A673 (cell line): ENCODE results near the gene SLFN11. TPM values are rescaled to one million over a fixed set of nuclear protein-coding genes. Genes with fewer than 3 reads are reported as not detected.

Source experiments
- BruUV-seq: library from RNA; stranded (reverse); fragments of 400-500 nt; replicated peaks from 2 replicates; lab custom pipeline; 2021; lab: Mats Ljungman, UMichigan
- CTCF ChIA-PET: fragments of 300-600 bp; sonication (Branson Sonifier 250); formaldehyde crosslinking; loops from one replicate; lab custom pipeline; 2022; ENCODE audit warnings: antibody characterized with exemption; lab: Charles Lee
- POLR2A ChIA-PET: fragments of 300-600 bp; sonication (Branson Sonifier 250); formaldehyde crosslinking; loops from one replicate; lab custom pipeline; 2022; ENCODE audit warnings: antibody characterized with exemption; ENCODE audit not compliant: low non-redundant PET; lab: Charles Lee
- DNase-seq: peaks from one replicate; pipeline ENCODE4 v3.0.0-alpha.2; 2015; ENCODE audit warnings: low spot score
- H3K27ac ChIP-seq: fragments of 200-600 bp; sonication (generic); 2 replicates; pipeline ENCODE4 v1.5.1; 2016; ENCODE audit warnings: mixed run types, low read depth, mild to moderate bottlenecking, mixed read lengths, antibody characterized with exemption, low read length; ENCODE audit not compliant: poor library complexity, severe bottlenecking
- H3K27me3 ChIP-seq: fragments of 200-600 bp; sonication (generic); replicated peaks from 2 replicates; pipeline ENCODE4 v1.6.1; 2017; ENCODE audit warnings: mixed run types, low read depth, mild to moderate bottlenecking, mixed read lengths, antibody characterized with exemption, low read length; ENCODE audit not compliant: insufficient read depth, poor library complexity
- H3K36me3 ChIP-seq: fragments of 200-600 bp; sonication (generic); 2 replicates; pipeline ENCODE4 v1.6.1; 2016; ENCODE audit warnings: mixed run types, mild to moderate bottlenecking, mixed read lengths, antibody characterized with exemption, low read length; ENCODE audit not compliant: insufficient read depth, poor library complexity, severe bottlenecking
- H3K4me1 ChIP-seq: fragments of 200-600 bp; sonication (generic); 2 replicates; pipeline ENCODE4 v1.6.1; 2017; ENCODE audit warnings: mixed run types, mild to moderate bottlenecking, mixed read lengths, antibody characterized with exemption, low read length; ENCODE audit not compliant: insufficient read depth, poor library complexity, severe bottlenecking
- H3K4me3 ChIP-seq: fragments of 200-600 bp; sonication (generic); 2 replicates; pipeline ENCODE4 v1.5.1; 2016; ENCODE audit warnings: low read depth, mixed run types, mild to moderate bottlenecking, mixed read lengths, low read length; ENCODE audit not compliant: poor library complexity, severe bottlenecking
- H3K9me3 ChIP-seq: fragments of 200-600 bp; sonication (generic); 2 replicates; pipeline ENCODE4 v1.6.1; 2016; ENCODE audit warnings: mixed run types, low read depth, mild to moderate bottlenecking, mixed read lengths, antibody characterized with exemption, low read length; ENCODE audit not compliant: poor library complexity, severe bottlenecking
- CTCF ChIP-seq: fragments of 300-800, 200-600 bp; sonication (generic); conservative IDR thresholded peaks from 2 replicates; pipeline ENCODE4 v1.5.1; 2017; ENCODE audit warnings: low read depth, mild to moderate bottlenecking, antibody characterized with exemption, low read length, moderate library complexity, mixed read lengths
- EZH2 ChIP-seq: fragments of 200-600 bp; sonication (generic); IDR thresholded peaks from 2 replicates; pipeline ENCODE4 v1.6.1; 2017; ENCODE audit warnings: borderline replicate concordance, low read depth, mild to moderate bottlenecking, mixed read lengths, antibody characterized with exemption, low read length; ENCODE audit not compliant: poor library complexity, severe bottlenecking
- intact Hi-C: fragments of 100-400 bp; cut with micrococcal nuclease; formaldehyde crosslinking; loops from one replicate; pipeline ENCODE4 v1.10.0; 2022; ENCODE audit not compliant: unreplicated experiment
- total RNA-seq: library from RNA; stranded (reverse); gene quantifications from 2 replicates; pipeline ENCODE4 v1.2.3, GENCODE V29; 2021

Gene SLFN11
- total RNA-seq, 1 experiment from 2014 or later, result 141 TPM

- CTCF ChIA-PET, result no interaction called here
- Histone ChIP-seq H3K27ac (no peak overlapping the region), H3K4me3 (no peak overlapping the region), H3K9me3 (no peaks in the 10 kb centered on the region), H3K27me3 (no peaks in the 10 kb centered on the region), H3K36me3 (no peaks in the 10 kb centered on the region), H3K4me1 (no peaks in the 10 kb centered on the region)
- POLR2A ChIA-PET, result no interaction called here
- TF ChIP-seq CTCF, result no peak
- no peak for TF ChIP-seq EZH2
- no peak for DNase-seq
- no TSS peak for BruUV-seq
- intact Hi-C loops, result no loop called here
These were observed 40.8 kb upstream of the SLFN11 start for GRCh38 chr17:35414247-35414646.

DNA sequence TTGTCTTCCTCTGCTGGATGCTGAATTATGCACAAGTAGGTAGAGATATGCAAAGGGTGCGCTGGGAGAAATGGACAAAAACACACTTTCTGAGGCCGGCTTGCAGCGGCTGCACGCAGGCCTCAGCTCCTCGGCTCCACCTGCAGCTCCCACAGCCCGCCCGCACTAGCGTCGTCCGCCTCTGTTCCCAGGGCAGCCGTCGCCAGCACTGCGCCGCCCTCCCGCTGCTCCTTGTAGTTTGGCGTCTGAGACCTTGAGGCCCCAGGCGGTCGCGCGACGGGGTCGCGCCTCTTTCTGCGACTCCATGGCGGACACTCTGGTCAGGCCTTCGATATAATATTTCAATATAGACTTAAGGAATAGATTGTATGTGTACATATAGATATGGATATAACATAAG lies 34.1 kb upstream of the SLFN11 start:
- Histone ChIP-seq H3K27me3 (no peaks in the 10 kb centered on the region), H3K4me3 (no peak overlapping the region), H3K27ac (no peak overlapping the region), H3K9me3 (no peaks in the 10 kb centered on the region), H3K4me1 (no peaks in the 10 kb centered on the region), H3K36me3 (no peaks in the 10 kb centered on the region)
- TF ChIP-seq CTCF (no peak), EZH2 (no peak)
- no peak for DNase-seq
- CTCF ChIA-PET, result no interaction called here
- no TSS peak for BruUV-seq
- intact Hi-C loops, result no loop called here
- POLR2A ChIA-PET, result no interaction called here

DNA sequence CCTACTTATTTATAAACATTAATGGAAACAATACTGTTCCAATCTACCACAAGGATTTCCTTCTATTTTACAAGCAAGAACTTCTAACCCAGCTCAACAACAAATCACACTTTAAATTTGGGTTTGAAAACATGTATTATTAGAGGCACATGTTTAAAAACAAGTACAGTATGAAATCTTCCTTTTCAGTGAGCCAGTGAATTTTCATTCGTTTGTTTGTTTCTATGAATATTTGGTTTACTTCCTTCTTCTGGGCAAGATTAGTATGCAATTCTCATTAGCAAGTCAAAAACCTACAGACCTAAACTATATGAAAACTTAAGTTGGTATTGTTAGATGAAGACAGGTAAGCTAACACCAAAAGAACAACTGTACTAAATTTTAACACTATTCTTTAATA lies 33.1 kb upstream of the SLFN11 start:
- no peaks in the 10 kb centered on the region for H3K27me3 ChIP-seq
- ChIA-PET POLR2A (no interaction called here), CTCF (no interaction called here)
- H3K27ac ChIP-seq, result no peak overlapping the region
- H3K4me3 ChIP-seq, result no peak overlapping the region
- BruUV-seq, result no TSS peak
- TF ChIP-seq EZH2 (no peak), CTCF (no peak)
- H3K36me3 ChIP-seq, result no peaks in the 10 kb centered on the region
- no peaks in the 10 kb centered on the region for H3K4me1 ChIP-seq
- no peaks in the 10 kb centered on the region for H3K9me3 ChIP-seq
- DNase-seq, result no peak
- intact Hi-C loops, result no loop called here
